ENCODE data around the gene MSI1.

The MSI1 gene

GRCh38 chr12:120376934-120377572 lies 8.1 kb upstream of the MSI1 start:
- no peak for FAIRE-seq

GRCh38 chr12:120376416-120376815 lies 7.5 kb upstream of the MSI1 start:
- no peak for FAIRE-seq

GRCh38 chr12:120376009-120376408 lies 7.0 kb upstream of the MSI1 start:
- no peak for FAIRE-seq

DNA sequence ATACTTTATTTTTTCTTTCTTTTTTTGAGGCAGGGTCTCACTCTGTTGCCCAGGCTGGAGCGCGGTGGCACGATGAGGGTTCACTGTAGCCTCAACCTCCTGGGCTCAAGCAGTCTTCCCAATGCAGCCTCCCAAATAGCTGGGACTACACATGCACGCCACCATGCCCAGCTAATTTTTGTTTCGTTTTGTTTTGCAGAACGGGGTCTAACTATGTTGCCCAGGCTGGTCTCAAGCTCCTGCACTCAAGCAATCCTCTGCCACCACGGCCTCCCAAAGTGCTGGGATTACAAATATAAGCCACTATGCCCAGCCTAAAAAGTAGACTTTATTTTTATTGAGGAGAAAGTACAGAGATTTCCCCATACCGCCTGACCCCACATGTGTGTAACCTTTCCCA lies 4.7 kb upstream of the MSI1 start:
- FAIRE-seq: no peak

DNA sequence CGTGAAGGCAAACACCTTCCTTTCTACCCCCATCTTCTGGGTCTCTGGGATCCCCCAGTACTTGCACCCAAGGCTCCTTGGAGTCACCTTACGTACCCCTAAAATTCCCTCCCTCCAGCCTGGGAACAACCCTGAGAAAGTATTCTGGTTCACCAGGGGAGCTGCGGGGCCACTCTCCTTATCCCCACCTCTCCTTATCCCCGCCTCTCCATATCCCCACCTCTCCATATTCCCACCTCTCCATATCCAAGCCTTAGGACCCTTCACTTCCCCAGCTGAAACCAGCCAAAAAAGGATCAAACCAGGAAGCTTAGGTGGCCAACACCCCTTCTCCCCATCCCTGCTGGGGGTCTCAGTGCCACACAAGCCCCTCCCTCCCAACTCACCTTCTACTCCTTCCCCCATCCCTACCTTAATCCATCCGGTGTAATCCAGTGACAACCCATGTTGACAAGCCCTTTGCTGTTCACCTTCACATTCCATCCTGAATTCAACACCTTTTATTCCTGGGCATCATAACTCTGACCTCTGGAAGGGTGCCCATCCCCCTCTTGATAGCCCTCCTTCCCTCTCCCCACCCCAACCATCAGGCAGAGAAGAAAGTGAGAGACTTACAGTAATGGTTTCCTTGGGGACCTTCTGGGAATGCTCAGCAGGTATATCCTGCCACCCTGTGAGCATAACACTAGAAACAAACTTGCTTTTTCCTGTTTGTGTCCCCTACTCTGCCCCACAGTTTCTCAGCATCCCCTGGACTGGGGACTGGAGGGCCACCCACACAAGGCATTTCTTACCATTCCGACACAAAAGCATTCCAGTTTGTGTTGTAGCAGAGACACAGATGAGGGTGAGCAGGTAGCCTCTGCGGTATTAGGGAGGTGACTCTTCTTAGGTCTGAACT lies 1.6 kb upstream of the MSI1 start:
- FAIRE-seq: no peak

DNA sequence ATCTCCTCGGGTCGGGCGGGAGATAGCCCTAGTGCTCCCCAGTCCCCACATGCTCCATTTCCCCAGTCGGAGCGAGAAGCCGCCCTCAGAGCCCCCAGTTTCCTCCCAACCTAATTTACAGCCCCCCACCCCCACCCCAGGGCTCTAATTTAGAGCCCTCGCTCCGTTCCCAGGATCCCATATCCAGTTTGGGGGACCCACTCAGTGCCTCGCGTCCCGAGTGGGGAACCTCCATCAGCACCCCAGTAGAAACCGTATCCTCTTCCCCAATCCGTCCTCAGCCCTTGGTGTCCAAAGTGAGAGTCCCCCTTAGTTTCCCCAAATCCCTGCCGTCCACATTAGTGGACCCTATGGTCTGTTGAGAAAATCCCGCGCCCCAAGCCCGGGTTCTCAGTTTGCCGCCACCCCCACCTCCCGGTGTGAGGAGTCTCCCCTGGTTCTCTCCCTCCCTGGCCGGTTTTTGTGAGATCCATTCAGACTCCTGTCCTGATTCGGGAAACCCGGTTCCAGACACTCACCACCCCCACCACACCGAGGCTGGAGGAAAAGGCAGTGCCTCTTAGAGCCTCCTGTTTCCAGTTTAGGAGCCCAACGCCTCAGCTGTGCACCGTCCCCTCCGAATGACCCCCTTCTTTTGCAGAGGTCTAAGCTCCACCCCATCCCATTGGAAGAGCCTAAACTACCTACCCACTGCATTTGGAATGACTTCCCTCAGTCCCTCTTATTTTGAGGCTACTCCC lies 809 bp upstream of the MSI1 start:
- no peak for FAIRE-seq

DNA sequence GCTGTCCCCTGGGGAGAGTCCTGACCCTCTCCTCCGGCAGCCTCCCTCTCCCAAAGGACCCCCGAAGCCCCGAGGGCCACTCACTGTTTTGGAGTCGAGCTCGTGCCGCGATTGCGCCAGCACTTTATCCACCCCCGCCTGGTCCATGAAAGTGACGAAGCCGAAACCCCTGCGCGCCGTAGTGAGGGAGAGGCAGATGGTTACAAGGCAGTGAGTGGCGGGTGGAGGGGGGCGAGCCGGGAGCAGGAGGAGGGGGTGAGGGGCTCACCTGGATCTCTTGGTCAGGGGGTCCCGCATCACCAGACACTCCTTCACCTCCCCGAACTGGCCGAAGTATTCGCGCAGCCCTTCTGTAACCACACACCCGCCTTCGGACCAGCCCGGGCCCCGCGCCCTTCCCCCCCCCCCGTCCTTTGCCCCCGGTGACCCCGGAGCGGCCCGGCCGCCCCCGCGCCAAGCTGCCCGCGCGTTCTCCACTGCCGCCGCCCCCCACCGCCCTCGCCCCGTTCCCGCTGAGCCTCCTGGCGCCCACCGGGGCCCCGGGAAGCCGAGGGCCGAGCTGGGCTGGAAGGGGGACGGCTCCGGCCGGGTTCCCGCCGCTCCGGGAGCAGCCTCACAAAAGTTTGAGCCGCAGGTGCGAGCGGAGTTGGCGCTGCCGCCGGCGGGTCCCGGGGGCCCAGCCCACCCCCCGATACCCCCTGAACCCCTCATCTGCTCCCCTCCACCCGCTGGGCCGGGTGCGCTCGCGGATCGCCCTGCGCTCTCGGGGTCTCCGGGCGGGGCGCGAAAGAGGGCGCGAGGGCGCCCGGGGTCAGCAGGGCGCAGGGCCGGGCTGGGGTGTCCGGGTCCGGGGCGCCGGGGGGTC lies 808 bp downstream of the MSI1 start:
- FAIRE-seq: no peak

- FAIRE-seq: no peak
These were observed 1.6 kb downstream of the MSI1 start for GRCh38 chr12:120367233-120367923.

DNA sequence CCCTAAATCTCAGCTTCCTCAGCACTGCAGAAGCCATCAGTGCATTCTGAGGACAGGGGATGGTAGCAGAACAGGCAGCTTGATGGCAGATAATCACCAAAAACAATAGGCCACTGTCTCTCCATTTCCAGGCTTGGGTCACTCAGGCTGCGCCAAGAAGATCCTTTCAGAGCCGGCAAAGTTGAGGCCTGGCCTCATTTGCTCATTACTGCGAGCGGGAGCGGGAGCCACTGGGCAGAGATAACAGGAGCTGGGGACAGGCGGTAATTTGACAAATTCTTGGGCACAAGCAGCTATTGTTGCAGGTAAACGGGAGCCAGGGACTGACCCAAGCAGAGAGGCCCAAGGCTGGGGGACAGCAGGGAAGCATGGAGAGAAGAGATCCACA lies 2.1 kb downstream of the MSI1 start:
- FAIRE-seq: no peak

GRCh38 chr12:120366341-120366705 lies 2.6 kb downstream of the MSI1 start:
- no peak for FAIRE-seq

DNA sequence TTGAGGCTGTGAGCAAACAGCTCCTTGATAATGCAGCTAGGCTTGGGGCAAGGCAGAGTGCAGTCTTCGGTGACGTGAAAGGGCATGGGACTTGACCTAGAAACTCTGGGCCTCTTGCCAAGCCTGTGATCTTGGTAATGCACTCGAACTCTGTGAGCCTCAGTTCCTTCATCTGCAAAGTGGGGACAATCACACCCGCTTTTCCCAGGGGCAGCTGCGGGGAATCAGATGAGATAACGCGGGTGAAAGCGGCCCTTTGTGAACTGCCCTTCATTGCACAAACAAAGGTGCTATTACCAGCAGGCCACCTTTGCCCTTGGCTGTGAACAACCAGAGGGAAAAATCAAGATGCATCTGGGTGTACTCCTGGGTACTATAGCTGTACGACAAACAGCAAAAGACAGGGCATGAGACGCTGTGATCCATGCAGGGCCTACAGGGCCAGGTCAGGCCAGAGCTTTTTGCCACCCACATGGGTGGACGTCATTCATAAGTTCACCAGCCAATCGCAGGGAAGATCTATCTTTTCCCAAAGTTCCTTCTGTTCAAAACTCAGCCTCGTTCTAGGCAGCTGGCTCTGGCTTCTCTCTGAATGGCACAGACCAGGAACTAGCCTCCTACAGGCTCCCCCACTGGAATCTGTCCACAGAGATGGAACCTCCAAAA lies 3.2 kb downstream of the MSI1 start:
- no peak for FAIRE-seq

GRCh38 chr12:120364487-120364886 lies 4.5 kb downstream of the MSI1 start:
- FAIRE-seq: no peak

DNA sequence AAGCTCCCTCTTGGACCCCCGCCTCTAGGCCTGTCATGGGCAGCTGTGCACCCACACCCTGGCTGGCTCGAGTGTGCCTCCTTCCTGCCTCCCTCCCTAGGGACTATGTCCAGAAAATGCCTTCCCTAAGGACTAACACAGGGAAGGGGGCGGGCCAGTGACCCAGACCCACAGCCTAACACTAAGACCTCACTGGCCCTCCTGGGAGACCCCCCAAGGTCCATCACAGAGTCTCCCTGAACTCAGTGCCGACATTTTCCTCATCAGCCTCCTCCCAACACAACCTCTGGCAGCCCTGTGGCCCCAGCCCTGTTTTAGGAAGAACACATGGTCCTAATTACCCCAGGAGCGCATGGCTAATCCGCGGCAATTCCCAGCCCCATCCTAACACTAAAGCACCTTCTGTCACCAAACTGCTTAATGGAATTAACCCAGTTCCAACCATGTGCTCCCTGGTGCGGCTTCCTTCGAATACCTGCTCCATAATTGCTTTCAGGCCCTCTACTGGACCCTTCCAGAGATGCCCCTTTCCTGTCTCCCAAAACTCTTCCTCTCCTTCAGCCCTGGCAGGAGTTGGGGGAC lies 5.6 kb downstream of the MSI1 start:
- FAIRE-seq: no peak

GRCh38 chr12:120362516-120363273 lies 6.3 kb downstream of the MSI1 start:
- no peak for FAIRE-seq

DNA sequence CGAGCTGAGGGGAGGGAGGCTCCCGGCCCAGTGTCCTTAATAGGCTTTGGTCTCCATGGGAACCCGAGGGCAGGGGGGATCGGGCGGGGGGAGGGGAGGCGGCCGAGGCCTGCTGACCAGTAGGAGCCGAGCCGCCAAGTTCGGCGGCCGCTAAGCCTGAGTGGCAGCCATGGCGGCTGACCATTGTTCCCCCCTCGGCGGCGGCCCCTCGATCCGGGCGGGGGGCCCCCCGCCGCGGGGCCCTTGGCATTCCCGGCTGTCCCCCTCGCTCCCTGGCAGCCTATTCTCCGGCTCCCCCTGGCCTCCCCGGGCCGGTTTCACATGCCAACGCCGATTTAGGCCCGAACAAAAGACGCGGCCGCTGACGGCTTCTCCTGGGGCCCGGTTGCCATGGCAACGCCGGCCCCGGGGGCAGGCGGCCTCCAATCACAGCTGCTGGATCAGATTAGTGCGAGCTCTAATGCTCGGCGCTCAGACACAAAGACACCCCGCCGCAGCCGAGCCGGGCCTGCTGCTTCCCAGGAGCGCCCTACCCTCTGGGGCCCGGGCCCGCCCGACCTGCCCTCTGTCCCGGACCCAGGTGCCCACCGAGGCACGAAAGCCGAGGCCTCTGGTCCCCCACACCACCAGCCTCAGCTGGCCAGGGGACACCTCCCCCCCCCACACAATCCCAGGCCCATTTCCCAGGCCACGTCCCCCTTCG lies 7.3 kb downstream of the MSI1 start:
- FAIRE-seq: no peak

GRCh38 chr12:120359128-120359527 lies 9.8 kb downstream of the MSI1 start:
- no peak for FAIRE-seq

GRCh38 chr12:120358412-120359100 lies 10.4 kb downstream of the MSI1 start:
- FAIRE-seq: no peak

GRCh38 chr12:120357104-120357503 lies 11.9 kb downstream of the MSI1 start:
- FAIRE-seq: no peak

GRCh38 chr12:120356567-120357030 lies 12.4 kb downstream of the MSI1 start:
- no peak for FAIRE-seq

Measured in endometrium (tissue), 2 donors.